ENCODE data around the gene B4GALT4. TPM values are rescaled to one million over a fixed set of nuclear protein-coding genes. Genes with fewer than 3 reads are reported as not detected.

The B4GALT4 gene
- total and polyA plus RNA-seq, 2 of the 4 experiments (the other 2 are of a cell fraction), result 27.0 to 30.3 TPM

- Histone ChIP-seq H3K9ac (ENCODE audit: low read depth, low read length) (no peak overlapping the region), H3K14ac (replicated peaks; ENCODE audit: low read depth, low read length) (no peak overlapping the region), H3K4me3 (ENCODE audit: insufficient read depth, low read depth, low read length) (no peak overlapping the region), H3K79me1 (ENCODE audit: low read depth in 1 of 2, low read length in 2 of 2) (peaks cover 31 to 41% of the 10 kb centered on the region in 2 experiments), H2BK120ac (ENCODE audit: low read depth, low read length) (no peak overlapping the region), H4K20me1 (ENCODE audit: insufficient read depth, low read length) (no peaks in the 10 kb centered on the region), H3K36me3 (ENCODE audit: control insufficient read depth, insufficient read depth, low read length) (peaks cover 43% of the 10 kb centered on the region), H2AK5ac (ENCODE audit: low read depth, low read length) (no peak overlapping the region), H3K56ac (ENCODE audit: extremely low read depth, insufficient read depth, low read length) (no peak overlapping the region), H3K9me1 (ENCODE audit: insufficient read depth, low read length) (peaks cover 18% of the 10 kb centered on the region), H3K27me3 (ENCODE audit: control insufficient read depth, insufficient read depth, low read length) (no peaks in the 10 kb centered on the region), H2AK9ac (replicated peaks; ENCODE audit: low read depth, low read length, poor library complexity) (no peak overlapping the region), H4K5ac (ENCODE audit: low read depth, low read length) (no peak overlapping the region), H3K27ac (ENCODE audit: insufficient read depth, low read length) (no peak overlapping the region), H3K9me3 (ENCODE audit: control insufficient read depth, insufficient read depth, low read length) (no peaks in the 10 kb centered on the region), H4K8ac (ENCODE audit: low read depth in 2 of 2, low read length in 2 of 2) (no peak overlapping the region), H3K4me2 (ENCODE audit: low read depth, low read length) (no peak overlapping the region), H4K91ac (ENCODE audit: insufficient read depth, low read depth, low read length) (no peak overlapping the region), H2BK20ac (ENCODE audit: low read depth, low read length) (no peak overlapping the region), H3K23ac (ENCODE audit: low read depth, low read length) (no peak overlapping the region), H3K4me1 (ENCODE audit: control insufficient read depth, insufficient read depth, low read length) (peaks cover 10% of the 10 kb centered on the region), H2AFZ (replicated peaks; ENCODE audit: low read length, poor library complexity) (no peak overlapping the region), H3K18ac (ENCODE audit: low read depth, low read length) (no peak overlapping the region), H2BK5ac (ENCODE audit: low read depth, low read length, poor library complexity, severe bottlenecking) (no peak overlapping the region), H3K4ac (ENCODE audit: low read depth, low read length) (no peak overlapping the region), H2BK15ac (ENCODE audit: low read depth, low read length) (no peak overlapping the region)
- no peak for ATAC-seq (ENCODE audit: low read depth)
- no peak for DNase-seq
- dilution Hi-C loops (cut with HindIII; ENCODE audit: low sequenced_read_pairs, unreplicated experiment), result no loop called here
- CTCF ChIA-PET, result interaction anchor here (0.6 to 0.8 kb wide), 2 partner anchors 11 to 56 kb away, joined by 3 read pairs; partner anchors contain the start of gene B4GALT4
- WGBS, 2 experiments (ENCODE audit: extremely low coverage in 2 of 2, insufficient read length in 1 of 2), result 94% methylated on average over 3 of the region's 7 CpGs; no CpG with 5 or more reads in 1 of the 2 experiments
- in situ Hi-C loops (cut with MboI; ENCODE audit: low sequenced_read_pairs), result no loop called here
- no TSS peak for BruUV-seq (replicated peaks)
- intact Hi-C loops (cut with micrococcal nuclease), result no loop called here
- POLR2A ChIA-PET (ENCODE audit: unreplicated experiment), result no interaction called here
- TF ChIP-seq FOS (IDR thresholded peaks at IDR 0.05; ENCODE audit: low read depth, low read length) (no peak), USF2 (IDR thresholded peaks at IDR 0.05; ENCODE audit: low read depth, low read length) (no peak), MAFK (IDR thresholded peaks at IDR 0.05; ENCODE audit: low read depth, low read length) (no peak), MXI1 (IDR thresholded peaks at IDR 0.05; ENCODE audit: borderline replicate concordance, low read depth, low read length) (no peak), MAZ (IDR thresholded peaks at IDR 0.05; ENCODE audit: borderline replicate concordance, low read depth, low read length) (no peak), CHD1 (IDR thresholded peaks at IDR 0.05; ENCODE audit: low read depth, low read length) (no peak), RFX5 (IDR thresholded peaks at IDR 0.05; ENCODE audit: low read depth, low read length) (no peak), SMC3 (IDR thresholded peaks at IDR 0.05; ENCODE audit: low read depth, low read length) (no peak), RCOR1 (IDR thresholded peaks at IDR 0.05; ENCODE audit: insufficient replicate concordance, low read length) (no peak), CTCF (conservative IDR thresholded peaks at IDR 0.05; ENCODE audit: low read depth, low read length) (no peak), BHLHE40 (IDR thresholded peaks at IDR 0.05; ENCODE audit: low read depth, low read length) (no peak), ELK1 (IDR thresholded peaks at IDR 0.05; ENCODE audit: borderline replicate concordance, low read depth, low read length) (no peak), CEBPB (IDR thresholded peaks at IDR 0.05; ENCODE audit: low read depth, low read length) (no peak), NFE2L2 (IDR thresholded peaks at IDR 0.05; ENCODE audit: low read depth, low read length) (no peak), POLR2A (IDR thresholded peaks at IDR 0.05; ENCODE audit: low read depth, low read length) (no peak), RAD21 (IDR thresholded peaks at IDR 0.05; ENCODE audit: low read length) (no peak)
Measured at GRCh38 chr3:119230071-119230470, 10.6 kb downstream of the B4GALT4 start.
